Left ventricle myocardium inferior (tissue), 1 donor: ENCODE results near the gene BABAM1. TPM values are rescaled to one million over a fixed set of nuclear protein-coding genes. Genes with fewer than 3 reads are reported as not detected.
A peak's percentile ranks its signal among the peaks of the same experiment; 100 is the strongest.

Experiments used
- DNase-seq: peaks from one replicate; pipeline ENCODE4 v3.0.0-alpha.2; 2020
- H3K27ac ChIP-seq: fragments of 200-600 bp; replicated peaks from 2 replicates; pipeline ENCODE4 v1.8.0; 2021
- H3K27me3 ChIP-seq: fragments of 200-600 bp; 2 replicates; pipeline ENCODE4 v1.8.0; 2021; ENCODE audit warnings: low read depth
- H3K36me3 ChIP-seq: fragments of 200-600 bp; 2 replicates; pipeline ENCODE4 v1.8.0; 2021
- H3K4me1 ChIP-seq: fragments of 200-600 bp; 2 replicates; pipeline ENCODE4 v1.8.0; 2021
- H3K4me3 ChIP-seq: fragments of 200-600 bp; 2 replicates; pipeline ENCODE4 v1.8.0; 2021; ENCODE audit warnings: mild to moderate bottlenecking, moderate library complexity
- H3K9me3 ChIP-seq: fragments of 200-600 bp; replicated peaks from 2 replicates; pipeline ENCODE4 v1.8.0; 2021
- CTCF ChIP-seq: fragments of 200-600 bp; IDR thresholded peaks from 2 replicates; pipeline ENCODE4 v1.8.0; 2021; ENCODE audit warnings: antibody characterized with exemption, mild to moderate bottlenecking, borderline replicate concordance
- intact Hi-C: fragments of 100-400 bp; cut with micrococcal nuclease; formaldehyde crosslinking; loops from one replicate; pipeline ENCODE4 v1.11.0; 2022
- long read RNA-seq: library from polyadenylated mRNA; unstranded; transcript quantifications from one replicate; pipeline ENCODE4 v2.0.0, GENCODE V29; 2021
- total RNA-seq: library from RNA; stranded (reverse); fragmentation: NEBNext Ultra II Directional; extraction: Animal tissue kit (Norgen Biotek cat#: 25700); gene quantifications from one replicate; pipeline ENCODE4 v1.2.1, GENCODE V29; 2021
- donor health status: DM: no; HTN: yes; CAD: no; lungs with severe emphysema.

Gene BABAM1
- 72.7 TPM for total RNA-seq
- long read RNA-seq, transcript BABAM1-201 (9 exons, 1,472 nt) = minor isoform, 20 of 89 reads
- long read RNA-seq, transcript BABAM1-208 (9 exons, 1,470 nt) = major isoform, 51 of 89 reads
- long read RNA-seq, partial matches to known transcripts = 2 of 89 reads
- long read RNA-seq, other reads (novel, unspliced or antisense) = 12 of 89 reads

GRCh38 chr19:17266975-17267788 is at the start of gene BABAM1:
BABAM1 (plus strand) TSS chr19:17267443; CDS start chr19:17268807, 1,364 bp downstream.
- Histone ChIP-seq H3K27ac (peak within 1 kb of the TSS; percentile 90), H3K4me1 (peaks cover 29% of the 10 kb centered on the region), H3K27me3 (no peaks in the 10 kb centered on the region), H3K9me3 (no peaks in the 10 kb centered on the region), H3K36me3 (peaks cover 35% of the 10 kb centered on the region), H3K4me3 (peak within 1 kb of the TSS; percentile 96)
- no peak for TF ChIP-seq CTCF
- intact Hi-C loops = no loop called here
- peak; percentile 94 for DNase-seq

- Histone ChIP-seq H3K4me3 (no peak overlapping the region), H3K4me1 (peaks cover 21% of the 10 kb centered on the region), H3K9me3 (no peaks in the 10 kb centered on the region), H3K27me3 (no peaks in the 10 kb centered on the region), H3K36me3 (peaks cover 35% of the 10 kb centered on the region), H3K27ac (no peak overlapping the region)
- no peak for TF ChIP-seq CTCF
- intact Hi-C loops = no loop called here
- no peak for DNase-seq
Observed at GRCh38 chr19:17219286-17219685, 48.0 kb upstream of the BABAM1 start.

GRCh38 chr19:17220207-17220758 is 47.0 kb upstream of the BABAM1 start:
- H3K36me3 ChIP-seq = peaks cover 35% of the 10 kb centered on the region
- H3K9me3 ChIP-seq = no peaks in the 10 kb centered on the region
- intact Hi-C loops = no loop called here
- H3K4me3 ChIP-seq = no peak overlapping the region
- no peaks in the 10 kb centered on the region for H3K27me3 ChIP-seq
- peaks cover 13% of the 10 kb centered on the region for H3K4me1 ChIP-seq
- no peak for TF ChIP-seq CTCF
- no peak overlapping the region for H3K27ac ChIP-seq
- no peak for DNase-seq

GRCh38 chr19:17225053-17225452 is 42.2 kb upstream of the BABAM1 start:
- DNase-seq = no peak
- intact Hi-C loops = no loop called here
- H3K36me3 ChIP-seq = no peaks in the 10 kb centered on the region
- H3K9me3 ChIP-seq = no peaks in the 10 kb centered on the region
- peaks cover 18% of the 10 kb centered on the region for H3K4me1 ChIP-seq
- no peak overlapping the region for H3K4me3 ChIP-seq
- no peak overlapping the region for H3K27ac ChIP-seq
- no peaks in the 10 kb centered on the region for H3K27me3 ChIP-seq
- TF ChIP-seq CTCF = no peak

GRCh38 chr19:17226002-17226933 is 41.0 kb upstream of the BABAM1 start, which contains the start of gene OCEL1:
OCEL1 (plus strand) TSS chr19:17226226; CDS start chr19:17226248, 22 bp downstream.
- DNase-seq = peak; percentile 100
- Histone ChIP-seq H3K36me3 (no peaks in the 10 kb centered on the region), H3K9me3 (no peaks in the 10 kb centered on the region), H3K27me3 (no peaks in the 10 kb centered on the region), H3K4me3 (peak within 1 kb of the TSS; percentile 85), H3K27ac (peak within 1 kb of the TSS; percentile 97), H3K4me1 (peaks cover 18% of the 10 kb centered on the region)
- no peak for TF ChIP-seq CTCF
- intact Hi-C loops = no loop called here
